Measurements from ENCODE around the gene HIRIP3. TPM values are rescaled to one million over a fixed set of nuclear protein-coding genes. Genes with fewer than 3 reads are reported as not detected.

The HIRIP3 gene
- total RNA-seq, 1 experiment from 2014 or later = 27.3 TPM

GRCh38 chr16:29991571-29991904, 3.9 kb downstream of the HIRIP3 start:
- CTCF ChIA-PET = interaction anchor here (0.6 kb wide), 2 partner anchors 147 to 258 kb away, joined by 3 to 5 read pairs; no protein-coding TSS in a partner anchor
- intact Hi-C loops (cut with micrococcal nuclease; ENCODE audit: unreplicated experiment) = no loop called here

GRCh38 chr16:29990883-29991570, 4.4 kb downstream of the HIRIP3 start:
- Histone ChIP-seq H2AFZ (no peak overlapping the region), H3K36me3 (ENCODE audit: low read depth) (no peaks in the 10 kb centered on the region; the same call in 1 of the 2 replicates), H3K27me3 (ENCODE audit: insufficient read depth, low read depth) (no peaks in the 10 kb centered on the region), H3K9me2 (ENCODE audit: insufficient read depth) (no peaks in the 10 kb centered on the region), H4K20me1 (ENCODE audit: insufficient read depth) (no peaks in the 10 kb centered on the region), H3F3A (ENCODE audit: insufficient read depth, low read depth) (peaks cover 38% of the 10 kb centered on the region), H3K27ac (no peak overlapping the region), H3K79me2 (ENCODE audit: low read depth) (no peaks in the 10 kb centered on the region), H3K9me3 (ENCODE audit: insufficient read depth, low read depth) (no peaks in the 10 kb centered on the region), H3K4me3 (no peak overlapping the region), H3K4me1 (replicated peaks; ENCODE audit: insufficient read depth) (peaks cover 17% of the 10 kb centered on the region), H3K4me2 (no peak overlapping the region)
- no peak for TF ChIP-seq EZH2 (IDR thresholded peaks at IDR 0.05; ENCODE audit: low read depth)
- BruUV-seq (replicated peaks) = no TSS peak
- ChIA-PET CTCF (interaction anchor here (0.6 kb wide), 2 partner anchors 146 to 257 kb away, joined by 3 to 5 read pairs; no protein-coding TSS in a partner anchor), POLR2A (ENCODE audit: unreplicated experiment) (no interaction called here)
- intact Hi-C loops (cut with micrococcal nuclease; ENCODE audit: unreplicated experiment) = no loop called here
- DNase-seq = no peak

More at GRCh38 chr16:29991571-29991904, 3.9 kb downstream of the HIRIP3 start:
- TF ChIP-seq CTCF (conservative IDR thresholded peaks at IDR 0.05) = no peak
- no peak for TF ChIP-seq EZH2 (IDR thresholded peaks at IDR 0.05; ENCODE audit: low read depth)
- Histone ChIP-seq H3K36me3 (ENCODE audit: low read depth) (no peaks in the 10 kb centered on the region; the same call in 1 of the 2 replicates), H3K4me3 (no peak overlapping the region), H3K9me3 (ENCODE audit: insufficient read depth, low read depth) (no peaks in the 10 kb centered on the region), H3K27ac (no peak overlapping the region), H3K27me3 (ENCODE audit: insufficient read depth, low read depth) (no peaks in the 10 kb centered on the region), H3K4me2 (no peak overlapping the region), H4K20me1 (ENCODE audit: insufficient read depth) (no peaks in the 10 kb centered on the region), H3K9me2 (ENCODE audit: insufficient read depth) (no peaks in the 10 kb centered on the region), H3F3A (ENCODE audit: insufficient read depth, low read depth) (peaks cover 38% of the 10 kb centered on the region), H3K4me1 (replicated peaks; ENCODE audit: insufficient read depth) (peaks cover 18% of the 10 kb centered on the region), H3K79me2 (ENCODE audit: low read depth) (peaks cover 4% of the 10 kb centered on the region), H2AFZ (no peak overlapping the region)
- no TSS peak for BruUV-seq (replicated peaks)
- POLR2A ChIA-PET (ENCODE audit: unreplicated experiment) = no interaction called here
- no peak for DNase-seq

DNA sequence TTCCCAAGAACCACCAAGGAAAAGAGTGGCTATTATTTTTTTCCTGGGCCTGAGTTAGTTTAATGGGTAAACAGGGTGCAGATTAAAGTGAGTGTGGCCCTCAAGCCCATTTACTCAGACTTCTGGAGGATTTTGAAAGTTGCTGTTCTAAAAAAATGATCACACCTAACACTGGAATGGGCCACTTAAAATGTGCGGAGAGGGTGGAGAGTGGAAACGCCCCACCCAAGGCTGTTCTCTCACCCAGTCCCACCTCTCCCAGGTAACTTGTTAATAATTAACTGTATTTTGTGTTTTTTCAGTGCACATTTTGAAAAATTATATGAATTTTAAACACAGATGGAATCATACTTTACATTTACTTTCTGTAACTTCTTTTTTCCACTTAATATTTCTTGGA, 5.4 kb downstream of the HIRIP3 start:
- Histone ChIP-seq H3K9me3 (ENCODE audit: insufficient read depth, low read depth) (no peaks in the 10 kb centered on the region), H3K4me2 (no peak overlapping the region), H3K4me3 (no peak overlapping the region), H3K79me2 (ENCODE audit: low read depth) (no peaks in the 10 kb centered on the region), H3K36me3 (ENCODE audit: low read depth) (peaks cover 6% of the 10 kb centered on the region; the same call in 1 of the 2 replicates), H3F3A (ENCODE audit: insufficient read depth, low read depth) (peaks cover 34% of the 10 kb centered on the region), H3K4me1 (replicated peaks; ENCODE audit: insufficient read depth) (peaks cover 17% of the 10 kb centered on the region), H3K27me3 (ENCODE audit: insufficient read depth, low read depth) (no peaks in the 10 kb centered on the region), H3K9me2 (ENCODE audit: insufficient read depth) (no peaks in the 10 kb centered on the region), H3K27ac (no peak overlapping the region), H2AFZ (no peak overlapping the region), H4K20me1 (ENCODE audit: insufficient read depth) (no peaks in the 10 kb centered on the region)
- ChIA-PET CTCF (interaction anchor here (0.6 kb wide), 1 partner anchor 125 kb away, joined by 6 read pairs; no protein-coding TSS in a partner anchor), POLR2A (ENCODE audit: unreplicated experiment) (no interaction called here)
- no peak for TF ChIP-seq EZH2 (IDR thresholded peaks at IDR 0.05; ENCODE audit: low read depth)
- BruUV-seq (replicated peaks) = no TSS peak
- no peak for DNase-seq
- intact Hi-C loops (cut with micrococcal nuclease; ENCODE audit: unreplicated experiment) = no loop called here

DNA sequence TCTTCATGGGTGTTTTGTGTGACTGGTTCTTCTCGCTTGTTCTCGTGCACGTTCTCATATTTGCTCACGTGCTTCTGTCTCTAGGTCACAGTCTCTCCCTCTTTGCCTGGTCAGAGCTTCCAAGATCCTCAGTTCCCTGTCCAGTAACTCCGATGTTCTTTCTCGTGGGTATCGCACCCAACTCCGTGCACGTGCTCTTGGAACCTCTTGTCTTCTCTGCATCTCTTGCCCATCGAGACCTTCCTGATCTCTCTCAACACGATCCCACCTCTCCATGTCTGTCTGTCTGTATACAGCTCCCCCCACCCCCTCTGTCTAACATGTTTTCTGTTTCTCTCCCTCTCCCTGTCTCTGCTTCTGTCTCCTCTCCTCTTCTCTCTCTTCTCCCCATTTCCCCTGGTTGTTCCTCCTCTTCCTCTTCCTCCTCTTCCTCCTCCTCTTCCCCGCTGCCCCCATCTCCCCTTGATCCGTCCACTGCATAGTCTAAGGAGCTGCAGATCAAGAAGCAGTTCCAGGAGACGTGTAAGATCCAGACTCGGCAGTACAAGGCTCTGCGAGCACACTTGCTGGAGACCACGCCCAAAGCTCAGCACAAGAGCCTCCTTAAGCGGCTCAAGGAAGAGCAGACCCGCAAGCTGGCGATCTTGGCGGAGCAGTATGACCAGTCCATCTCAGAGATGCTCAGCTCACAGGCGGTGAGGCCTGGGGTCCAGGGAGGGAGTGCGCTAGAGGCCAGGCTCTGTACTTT, 6.1 kb downstream of the HIRIP3 start:
- no peak overlapping the region for H3K4me3 ChIP-seq
- TF ChIP-seq CTCF (conservative IDR thresholded peaks at IDR 0.05) = no peak
- no peak for TF ChIP-seq EZH2 (IDR thresholded peaks at IDR 0.05; ENCODE audit: low read depth)
- CTCF ChIA-PET = interaction anchor here (0.6 kb wide), 1 partner anchor 125 kb away, joined by 6 read pairs; no protein-coding TSS in a partner anchor
- no peaks in the 10 kb centered on the region for H3K9me3 ChIP-seq (ENCODE audit: insufficient read depth, low read depth)
- intact Hi-C loops (cut with micrococcal nuclease; ENCODE audit: unreplicated experiment) = no loop called here
- H3K4me1 ChIP-seq (replicated peaks; ENCODE audit: insufficient read depth) = peaks cover 10% of the 10 kb centered on the region
- no peaks in the 10 kb centered on the region for H3K9me2 ChIP-seq (ENCODE audit: insufficient read depth)
- POLR2A ChIA-PET (ENCODE audit: unreplicated experiment) = no interaction called here
- BruUV-seq (replicated peaks) = no TSS peak
- no peak overlapping the region for H3K4me2 ChIP-seq
- H2AFZ ChIP-seq = no peak overlapping the region
- H3F3A ChIP-seq (ENCODE audit: insufficient read depth, low read depth) = peaks cover 30% of the 10 kb centered on the region
- no peak overlapping the region for H3K27ac ChIP-seq
- peaks cover 11% of the 10 kb centered on the region for H3K36me3 ChIP-seq (ENCODE audit: low read depth)
- no peaks in the 10 kb centered on the region for H3K27me3 ChIP-seq (ENCODE audit: insufficient read depth, low read depth)
- no peaks in the 10 kb centered on the region for H4K20me1 ChIP-seq (ENCODE audit: insufficient read depth)
- no peaks in the 10 kb centered on the region for H3K79me2 ChIP-seq (ENCODE audit: low read depth)
- no peak for DNase-seq

Data from PC-9 (cell line).